ENCODE data around the gene TNRC6C. TPM values are rescaled to one million over a fixed set of nuclear protein-coding genes. Genes with fewer than 3 reads are reported as not detected.
A peak's percentile ranks its signal among the peaks of the same experiment; 100 is the strongest.

The TNRC6C gene
- total and polyA plus RNA-seq, 9 of the 15 experiments (the other 6 are each of a cell fraction or from before 2014, with no cell fraction given): 0.20 to 4.9 (median 2.3) TPM

DNA sequence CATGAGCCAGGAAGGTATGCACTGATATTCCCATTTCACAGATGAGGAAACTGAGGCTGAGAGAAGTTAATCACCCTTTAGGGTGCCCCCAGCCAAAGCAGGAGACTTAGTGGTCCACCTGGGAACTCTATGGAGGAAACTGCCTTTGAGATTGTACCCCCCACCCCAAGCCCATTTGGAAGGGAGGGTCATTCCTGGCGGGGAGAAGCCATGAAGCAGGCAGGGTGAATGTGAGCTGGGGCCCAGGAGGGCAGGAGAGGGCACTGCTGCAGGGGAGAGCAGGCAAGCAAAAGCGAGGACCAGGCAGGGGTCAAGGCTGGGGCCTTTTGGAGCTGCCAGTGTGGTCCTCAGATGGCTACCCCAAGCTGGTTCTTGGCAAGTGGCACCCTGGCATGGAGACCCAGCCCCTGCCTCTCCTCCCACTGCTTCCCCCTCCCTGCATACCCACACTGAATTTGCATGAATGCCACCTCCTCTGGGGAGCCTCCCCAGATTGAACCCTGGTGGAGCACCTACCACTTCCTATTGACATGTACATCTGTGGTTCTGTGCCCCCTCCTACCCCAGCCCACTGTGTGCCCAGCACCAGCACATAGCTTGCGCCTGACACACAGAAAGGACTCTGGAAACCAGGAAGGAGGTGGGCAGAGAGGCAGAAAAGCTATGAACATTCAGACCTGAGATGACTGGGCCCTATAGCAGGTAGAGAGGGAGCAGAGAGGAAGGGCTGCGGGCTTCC, 171.0 kb downstream of the TNRC6C start (continued):
- TF ChIP-seq, protein P1, sequence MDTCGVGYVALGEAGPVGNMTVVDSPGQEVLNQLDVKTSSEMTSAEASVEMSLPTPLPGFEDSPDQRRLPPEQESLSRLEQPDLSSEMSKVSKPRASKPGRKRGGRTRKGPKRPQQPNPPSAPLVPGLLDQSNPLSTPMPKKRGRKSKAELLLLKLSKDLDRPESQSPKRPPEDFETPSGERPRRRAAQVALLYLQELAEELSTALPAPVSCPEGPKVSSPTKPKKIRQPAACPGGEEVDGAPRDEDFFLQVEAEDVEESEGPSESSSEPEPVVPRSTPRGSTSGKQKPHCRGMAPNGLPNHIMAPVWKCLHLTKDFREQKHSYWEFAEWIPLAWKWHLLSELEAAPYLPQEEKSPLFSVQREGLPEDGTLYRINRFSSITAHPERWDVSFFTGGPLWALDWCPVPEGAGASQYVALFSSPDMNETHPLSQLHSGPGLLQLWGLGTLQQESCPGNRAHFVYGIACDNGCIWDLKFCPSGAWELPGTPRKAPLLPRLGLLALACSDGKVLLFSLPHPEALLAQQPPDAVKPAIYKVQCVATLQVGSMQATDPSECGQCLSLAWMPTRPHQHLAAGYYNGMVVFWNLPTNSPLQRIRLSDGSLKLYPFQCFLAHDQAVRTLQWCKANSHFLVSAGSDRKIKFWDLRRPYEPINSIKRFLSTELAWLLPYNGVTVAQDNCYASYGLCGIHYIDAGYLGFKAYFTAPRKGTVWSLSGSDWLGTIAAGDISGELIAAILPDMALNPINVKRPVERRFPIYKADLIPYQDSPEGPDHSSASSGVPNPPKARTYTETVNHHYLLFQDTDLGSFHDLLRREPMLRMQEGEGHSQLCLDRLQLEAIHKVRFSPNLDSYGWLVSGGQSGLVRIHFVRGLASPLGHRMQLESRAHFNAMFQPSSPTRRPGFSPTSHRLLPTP (IDR thresholded peaks at IDR 0.05; ENCODE audit: borderline replicate concordance, extremely low read depth, insufficient read length): peak; percentile 79
- TF ChIP-seq DPF2 (IDR thresholded peaks at IDR 0.05) (peak; percentile 2; the same call in 1 of the 2 replicates), SIN3B (IDR thresholded peaks at IDR 0.05; ENCODE audit: low read depth) (no peak), BMI1 (IDR thresholded peaks at IDR 0.05; ENCODE audit: low read length) (no peak), POU5F1 (IDR thresholded peaks at IDR 0.05; ENCODE audit: borderline replicate concordance, low read depth, low read length, partially characterized antibody) (no peak), ZNF830 (CRISPR knock-in tag; IDR thresholded peaks at IDR 0.05) (no peak), ZKSCAN1 (IDR thresholded peaks at IDR 0.05; ENCODE audit: low read depth, low read length) (no peak), JUN (IDR thresholded peaks at IDR 0.05; ENCODE audit: borderline replicate concordance, low read depth, low read length) (no peak), JUN (CRISPR knock-in tag; IDR thresholded peaks at IDR 0.05; ENCODE audit: borderline replicate concordance) (no peak), ZC3H4 (CRISPR knock-in tag; IDR thresholded peaks at IDR 0.05; ENCODE audit: borderline replicate concordance) (no peak), KLF6 (CRISPR knock-in tag; IDR thresholded peaks at IDR 0.05; ENCODE audit: borderline replicate concordance) (no peak), MYBL2 (IDR thresholded peaks at IDR 0.05; ENCODE audit: low read depth) (no peak), MYBL2 (CRISPR knock-in tag; IDR thresholded peaks at IDR 0.05; ENCODE audit: borderline replicate concordance) (no peak), HLTF (IDR thresholded peaks at IDR 0.05) (no peak), STAT5B (CRISPR knock-in tag; IDR thresholded peaks at IDR 0.05) (no peak), HNRNPLL (IDR thresholded peaks at IDR 0.05; ENCODE audit: low read depth, low read length, poor library complexity, severe bottlenecking) (no peak), EHMT2 (IDR thresholded peaks at IDR 0.05) (no peak), SIX5 (IDR thresholded peaks at IDR 0.05; ENCODE audit: borderline replicate concordance in 1 of 2, insufficient read depth in 1 of 2, low read depth in 1 of 2, low read length in 2 of 2) (no peak), PTBP1 (IDR thresholded peaks at IDR 0.05; ENCODE audit: low read depth, low read length) (peak; percentile 46; the same call in 1 of the 2 replicates), IRF2 (CRISPR knock-in tag; IDR thresholded peaks at IDR 0.05) (no peak)
- TF ChIP-seq, protein P2, sequence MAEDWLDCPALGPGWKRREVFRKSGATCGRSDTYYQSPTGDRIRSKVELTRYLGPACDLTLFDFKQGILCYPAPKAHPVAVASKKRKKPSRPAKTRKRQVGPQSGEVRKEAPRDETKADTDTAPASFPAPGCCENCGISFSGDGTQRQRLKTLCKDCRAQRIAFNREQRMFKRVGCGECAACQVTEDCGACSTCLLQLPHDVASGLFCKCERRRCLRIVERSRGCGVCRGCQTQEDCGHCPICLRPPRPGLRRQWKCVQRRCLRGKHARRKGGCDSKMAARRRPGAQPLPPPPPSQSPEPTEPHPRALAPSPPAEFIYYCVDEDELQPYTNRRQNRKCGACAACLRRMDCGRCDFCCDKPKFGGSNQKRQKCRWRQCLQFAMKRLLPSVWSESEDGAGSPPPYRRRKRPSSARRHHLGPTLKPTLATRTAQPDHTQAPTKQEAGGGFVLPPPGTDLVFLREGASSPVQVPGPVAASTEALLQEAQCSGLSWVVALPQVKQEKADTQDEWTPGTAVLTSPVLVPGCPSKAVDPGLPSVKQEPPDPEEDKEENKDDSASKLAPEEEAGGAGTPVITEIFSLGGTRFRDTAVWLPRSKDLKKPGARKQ (CRISPR knock-in tag; IDR thresholded peaks at IDR 0.05): no peak
- TF ChIP-seq, protein P3, sequence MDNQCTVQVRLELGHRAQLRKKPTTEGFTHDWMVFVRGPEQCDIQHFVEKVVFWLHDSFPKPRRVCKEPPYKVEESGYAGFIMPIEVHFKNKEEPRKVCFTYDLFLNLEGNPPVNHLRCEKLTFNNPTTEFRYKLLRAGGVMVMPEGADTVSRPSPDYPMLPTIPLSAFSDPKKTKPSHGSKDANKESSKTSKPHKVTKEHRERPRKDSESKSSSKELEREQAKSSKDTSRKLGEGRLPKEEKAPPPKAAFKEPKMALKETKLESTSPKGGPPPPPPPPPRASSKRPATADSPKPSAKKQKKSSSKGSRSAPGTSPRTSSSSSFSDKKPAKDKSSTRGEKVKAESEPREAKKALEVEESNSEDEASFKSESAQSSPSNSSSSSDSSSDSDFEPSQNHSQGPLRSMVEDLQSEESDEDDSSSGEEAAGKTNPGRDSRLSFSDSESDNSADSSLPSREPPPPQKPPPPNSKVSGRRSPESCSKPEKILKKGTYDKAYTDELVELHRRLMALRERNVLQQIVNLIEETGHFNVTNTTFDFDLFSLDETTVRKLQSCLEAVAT (IDR thresholded peaks at IDR 0.05): no peak
